Natural killer cell (primary cell): ENCODE measurements around the gene MARCHF10. TPM values are rescaled to one million over a fixed set of nuclear protein-coding genes. Genes with fewer than 3 reads are reported as not detected.

Source experiments
- ATAC-seq, 3 donors: fragments of 150-1000 bp in 2 of 3; fragments of 200-7000 bp in 1 of 3; cut with Tn5 transposase; 1 replicate in 1 of 3; 2 replicates in 2 of 3; pipeline ENCODE4 v1.10.0; 2021; ENCODE audit warnings: mild to moderate bottlenecking in 2 of 3, moderate library complexity in 2 of 3
- DNase-seq, 2 donors: peaks; one replicate each; pipeline versions ENCODE4 v3.0.0 to v3.0.0-alpha.2; 2013 to 2021; ENCODE audit warnings: mixed read lengths in 1 of 2
- H3K27ac ChIP-seq: one replicate; pipeline ENCODE4 v1.5.1; 2013; ENCODE audit warnings: mild to moderate bottlenecking, low read length
- H3K27me3 ChIP-seq: one replicate; pipeline ENCODE4 v1.6.1; 2013; ENCODE audit warnings: low read length; ENCODE audit not compliant: control insufficient read depth, insufficient read depth
- H3K36me3 ChIP-seq: one replicate; pipeline ENCODE4 v1.6.1; 2013; ENCODE audit warnings: low read length; ENCODE audit not compliant: control insufficient read depth, insufficient read depth
- H3K4me1 ChIP-seq: one replicate; pipeline ENCODE4 v1.6.1; 2013; ENCODE audit warnings: low read length; ENCODE audit not compliant: control insufficient read depth, insufficient read depth
- H3K4me3 ChIP-seq: one replicate; pipeline ENCODE4 v1.5.1; 2013; ENCODE audit warnings: low read length
- H3K9me3 ChIP-seq: one replicate; pipeline ENCODE4 v1.6.1; 2013; ENCODE audit warnings: low read length; ENCODE audit not compliant: control insufficient read depth, insufficient read depth
- H3K27ac Mint-ChIP-seq, 2 donors: one replicate each; pipeline ENCODE4 v1.8.0; 2022; ENCODE audit warnings: mild to moderate bottlenecking in 2 of 2, mixed read lengths in 2 of 2, moderate library complexity in 1 of 2
- H3K27me3 Mint-ChIP-seq, 2 donors: one replicate each; pipeline ENCODE4 v1.8.0; 2022; ENCODE audit warnings: low read depth in 2 of 2, mixed read lengths in 2 of 2
- H3K36me3 Mint-ChIP-seq: one replicate; pipeline ENCODE4 v1.8.0; 2022; ENCODE audit warnings: mixed read lengths
- H3K4me1 Mint-ChIP-seq, 2 donors: one replicate each; pipeline ENCODE4 v1.8.0; 2022; ENCODE audit warnings: mixed read lengths in 2 of 2
- H3K4me3 Mint-ChIP-seq: one replicate; pipeline ENCODE4 v1.8.0; 2022; ENCODE audit warnings: mild to moderate bottlenecking, moderate library complexity, mixed read lengths
- H3K9me3 Mint-ChIP-seq, 2 donors: one replicate each; pipeline ENCODE4 v1.8.0; 2022; ENCODE audit warnings: mixed read lengths in 2 of 2
- CTCF ChIP-seq: fragments of 200-600 bp; IDR thresholded peaks from one replicate; pipeline ENCODE4 v1.8.0; 2022; ENCODE audit warnings: antibody characterized with exemption
- WGBS: methylation state at CpG from one replicate; pipeline ENCODE4 v1.1.7; 2013; ENCODE audit warnings: missing lambda C conversion rate; ENCODE audit not compliant: insufficient coverage; 5-methylcytosine and 5-hydroxymethylcytosine counted together
- intact Hi-C: fragments of 100-400 bp; cut with micrococcal nuclease; formaldehyde crosslinking; loops from one replicate; pipeline ENCODE4 v1.14.2; 2022
- total RNA-seq, 4 donors: library from RNA; stranded (reverse); fragments of 120-200 nt in 1 of 4; gene quantifications; one replicate each; pipeline versions ENCODE4 v1.2.3 to v1.2.4, GENCODE V29; 2013 to 2022

MARCHF10 gene
- total RNA-seq, 3 donors from 2014 or later (not counting 1 experiment from before 2014, with no cell fraction given), result 0.35 to 1.2 (median 0.40) TPM

GRCh38 chr17:62816282-62816839, 8.2 kb upstream of the MARCHF10 start:
- no peaks in the 10 kb centered on the region for H3K36me3 Mint-ChIP-seq
- peaks cover 0 to 5% of the 10 kb centered on the region in 2 donors for H3K4me1 Mint-ChIP-seq
- H3K27ac Mint-ChIP-seq, result no peak overlapping the region
- Histone ChIP-seq H3K36me3 (no peaks in the 10 kb centered on the region), H3K27me3 (no peaks in the 10 kb centered on the region), H3K9me3 (no peaks in the 10 kb centered on the region), H3K4me3 (no peak overlapping the region), H3K27ac (no peak overlapping the region), H3K4me1 (no peaks in the 10 kb centered on the region)
- no peak for DNase-seq
- H3K4me3 Mint-ChIP-seq, result no peak overlapping the region
- intact Hi-C loops, result no loop called here
- WGBS, result 80% methylated on average over 5 of the region's 6 CpGs
- peaks cover 0 to 7% of the 10 kb centered on the region in 2 donors for H3K27me3 Mint-ChIP-seq
- TF ChIP-seq CTCF, result no peak
- no peak for ATAC-seq
- H3K9me3 Mint-ChIP-seq, result no peaks in the 10 kb centered on the region

- H3K27me3 Mint-ChIP-seq, result peaks cover 30 to 33% of the 10 kb centered on the region in 2 donors
- ATAC-seq (peak in 1 of 3 donors; percentile 35), DNase-seq (no peak)
- TF ChIP-seq CTCF, result no peak
- H3K27me3 ChIP-seq, result peaks cover 5% of the 10 kb centered on the region
- WGBS, result 83% methylated on average over 4 of the region's 4 CpGs
- H3K9me3 Mint-ChIP-seq, result no peaks in the 10 kb centered on the region
- intact Hi-C loops, result no loop called here
- H3K4me3 Mint-ChIP-seq, result no peak overlapping the region
- H3K36me3 Mint-ChIP-seq, result no peaks in the 10 kb centered on the region
- no peaks in the 10 kb centered on the region for H3K9me3 ChIP-seq
- H3K4me1 ChIP-seq, result peaks cover 6% of the 10 kb centered on the region
- H3K4me1 Mint-ChIP-seq, result no peaks in the 10 kb centered on the region
- no peak overlapping the region for H3K4me3 ChIP-seq
- H3K27ac Mint-ChIP-seq, result no peak overlapping the region
- no peak overlapping the region for H3K27ac ChIP-seq
- no peaks in the 10 kb centered on the region for H3K36me3 ChIP-seq
Observed at GRCh38 chr17:62809656-62810055, 1.5 kb upstream of the MARCHF10 start.

- no peak for TF ChIP-seq CTCF
- no peak overlapping the region for H3K4me3 ChIP-seq
- no peak for ATAC-seq
- no peak overlapping the region for H3K27ac Mint-ChIP-seq
- H3K27me3 Mint-ChIP-seq, result peaks cover 36 to 43% of the 10 kb centered on the region in 2 donors
- H3K27ac ChIP-seq, result no peak overlapping the region
- H3K36me3 Mint-ChIP-seq, result no peaks in the 10 kb centered on the region
- H3K27me3 ChIP-seq, result peaks cover 5% of the 10 kb centered on the region
- intact Hi-C loops, result no loop called here
- no peaks in the 10 kb centered on the region for H3K36me3 ChIP-seq
- H3K4me1 Mint-ChIP-seq, result no peaks in the 10 kb centered on the region
- no peak overlapping the region for H3K4me3 Mint-ChIP-seq
- 87% methylated on average over 10 of the region's 10 CpGs for WGBS
- no peaks in the 10 kb centered on the region for H3K9me3 ChIP-seq
- H3K9me3 Mint-ChIP-seq, result no peaks in the 10 kb centered on the region
- no peak for DNase-seq
- H3K4me1 ChIP-seq, result peaks cover 6% of the 10 kb centered on the region
Observed at GRCh38 chr17:62808576-62808970, 459 bp upstream of the MARCHF10 start.

- 82% methylated on average over 3 of the region's 3 CpGs for WGBS
- intact Hi-C loops, result no loop called here
- no peak for DNase-seq
- H3K27me3 ChIP-seq, result peaks cover 5% of the 10 kb centered on the region
- H3K4me1 ChIP-seq, result peaks cover 6% of the 10 kb centered on the region
- Mint-ChIP-seq H3K4me3 (no peak overlapping the region), H3K27ac (no peak overlapping the region), H3K9me3 (no peaks in the 10 kb centered on the region), H3K36me3 (no peaks in the 10 kb centered on the region), H3K27me3 (peaks cover 40 to 44% of the 10 kb centered on the region in 2 donors), H3K4me1 (no peaks in the 10 kb centered on the region)
- TF ChIP-seq CTCF, result no peak
- no peak overlapping the region for H3K27ac ChIP-seq
- ATAC-seq, result no peak
- H3K9me3 ChIP-seq, result no peaks in the 10 kb centered on the region
- no peak overlapping the region for H3K4me3 ChIP-seq
- no peaks in the 10 kb centered on the region for H3K36me3 ChIP-seq
Observed at GRCh38 chr17:62805234-62805633, 2.9 kb downstream of the MARCHF10 start.
